GM12874 (cell line): ENCODE measurements around the gene CDAN1.

ENCODE experiments used
- CTCF ChIP-seq: IDR thresholded peaks from 2 replicates; pipeline ENCODE4 v1.5.1; 2011; ENCODE audit warnings: low read depth, mild to moderate bottlenecking, control low read depth, low read length, moderate library complexity; ENCODE audit not compliant: insufficient read depth

The CDAN1 gene

GRCh38 chr15:42730135-42730534, 6.8 kb downstream of the CDAN1 start:
- no peak for TF ChIP-seq CTCF

- TF ChIP-seq CTCF: no peak
These were observed 7.5 kb downstream of the CDAN1 start for GRCh38 chr15:42729409-42729808.

GRCh38 chr15:42728972-42729371, 8.0 kb downstream of the CDAN1 start:
- TF ChIP-seq CTCF: no peak

- no peak for TF ChIP-seq CTCF
These were observed 8.4 kb downstream of the CDAN1 start for GRCh38 chr15:42728560-42728959.

GRCh38 chr15:42727750-42728381, 9.1 kb downstream of the CDAN1 start:
- no peak for TF ChIP-seq CTCF

- TF ChIP-seq CTCF: no peak
These were observed 10.8 kb downstream of the CDAN1 start for GRCh38 chr15:42726114-42726513.

- TF ChIP-seq CTCF: no peak
These were observed 11.5 kb downstream of the CDAN1 start for GRCh38 chr15:42725331-42725903.
